ENCODE results near the gene ANXA3.

DNA sequence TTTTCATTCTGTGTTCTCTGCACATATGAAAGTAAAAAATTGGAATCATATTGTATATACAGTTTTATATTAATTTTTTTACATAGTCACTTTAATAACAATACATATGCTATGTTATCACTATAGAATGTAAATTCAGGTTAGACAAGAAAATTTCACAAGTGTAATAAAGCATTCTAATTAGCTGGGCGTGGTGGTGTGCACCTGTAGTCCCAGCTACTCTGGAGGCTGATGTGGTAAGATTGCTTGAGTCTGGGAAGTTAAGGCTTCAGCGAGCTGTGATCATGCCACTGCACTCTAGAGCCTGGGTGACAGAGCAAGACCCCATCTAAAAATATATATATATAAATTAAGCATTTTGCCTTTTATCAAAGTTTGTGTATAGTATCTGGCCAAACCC is 95.7 kb downstream of the ANXA3 start:
- TF ChIP-seq CTCF (IDR thresholded peaks at IDR 0.05) (no peak), EZH2 (IDR thresholded peaks at IDR 0.05; ENCODE audit: borderline replicate concordance, insufficient read depth, low read depth, low read length, poor library complexity, severe bottlenecking) (no peak)

Measured in B cell (primary cell).